NCI-H146 treated with DMSO at 0.1 percent for 48 hours (cell line): ENCODE measurements around the gene MIGA1.
A peak's percentile ranks its signal among the peaks of the same experiment; 100 is the strongest.
"Not testable (repeated sequence)": the region's sequence is repeated elsewhere in the genome, so short reads cannot be mapped to it uniquely, and the experiment has no call there.

Source experiments
- DNase-seq: peaks from one replicate; lab custom pipeline; 2025; ENCODE audit not compliant: unreplicated experiment; lab: John Stamatoyannopoulos, UW

MIGA1 gene

DNA sequence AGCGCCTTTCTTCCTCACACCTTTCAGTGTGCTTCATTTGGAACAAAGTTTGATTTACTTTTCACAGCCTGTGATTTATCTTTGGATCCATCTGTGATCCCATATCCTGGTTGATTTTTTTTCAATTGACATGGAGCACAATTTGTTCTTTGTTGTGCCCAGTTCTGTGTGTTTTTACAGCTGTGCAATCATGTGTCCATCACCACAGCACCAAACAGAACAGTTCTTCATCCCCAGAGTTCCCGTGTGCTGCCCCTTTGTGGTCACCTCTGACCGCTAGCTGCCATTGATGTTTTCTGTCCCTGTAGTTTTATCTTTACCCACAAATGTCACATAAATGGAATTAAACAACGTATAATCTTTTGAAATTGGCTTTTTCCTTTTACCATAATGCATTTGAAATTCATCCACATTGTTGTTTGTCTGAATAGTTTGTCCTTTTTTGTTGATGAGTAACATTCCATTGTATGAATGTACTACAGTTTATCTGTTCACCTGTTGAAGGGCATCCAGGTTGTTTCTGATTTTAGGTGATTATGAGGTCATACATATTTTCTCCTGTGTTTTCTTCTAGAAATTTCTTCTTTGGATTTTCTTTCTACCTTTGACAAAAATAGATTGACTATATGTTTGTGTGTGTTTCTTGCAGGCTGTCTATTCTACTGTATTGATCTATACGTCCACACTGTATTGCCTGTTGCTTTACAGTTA, 17.4 kb downstream of the MIGA1 start:
- DNase-seq: no peak

DNA sequence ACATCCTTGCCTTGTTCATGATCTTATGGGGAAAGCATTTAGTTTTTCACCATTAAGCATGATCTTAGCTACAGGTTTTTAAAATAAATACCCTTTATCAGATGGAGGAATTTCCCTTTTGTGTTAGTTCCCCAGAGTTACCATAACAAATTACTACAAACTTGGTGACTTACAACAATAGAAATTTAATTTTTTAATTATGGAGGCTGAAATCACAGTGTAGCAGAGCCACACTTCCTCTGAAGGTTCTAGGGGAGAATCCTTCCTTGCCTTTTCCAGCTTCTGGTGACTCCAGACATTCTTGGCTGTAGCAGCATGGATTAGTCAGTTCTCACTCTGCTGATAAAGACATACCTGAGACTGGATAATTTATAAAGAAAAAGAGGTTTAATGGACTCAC, 18.5 kb downstream of the MIGA1 start:
- DNase-seq: no peak

DNA sequence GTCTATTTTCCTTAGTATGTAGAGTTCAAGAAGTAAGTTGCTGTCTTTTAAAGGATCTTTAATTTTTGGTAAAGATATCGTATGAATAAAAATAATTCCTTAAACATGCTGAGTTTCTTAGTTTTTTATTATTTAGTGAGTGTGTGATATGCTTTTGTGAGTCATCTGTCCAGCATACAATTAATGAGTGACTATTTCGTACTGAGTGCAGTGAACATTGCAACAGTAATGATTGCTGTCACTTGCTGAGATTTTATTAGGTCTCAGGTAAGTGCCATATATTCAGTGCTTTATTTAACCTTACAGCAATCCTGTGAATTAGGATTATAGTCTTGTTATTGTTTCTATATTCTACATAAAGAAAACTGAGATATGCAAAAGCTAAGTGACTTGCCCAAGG, 22.6 kb downstream of the MIGA1 start:
- no peak for DNase-seq

DNA sequence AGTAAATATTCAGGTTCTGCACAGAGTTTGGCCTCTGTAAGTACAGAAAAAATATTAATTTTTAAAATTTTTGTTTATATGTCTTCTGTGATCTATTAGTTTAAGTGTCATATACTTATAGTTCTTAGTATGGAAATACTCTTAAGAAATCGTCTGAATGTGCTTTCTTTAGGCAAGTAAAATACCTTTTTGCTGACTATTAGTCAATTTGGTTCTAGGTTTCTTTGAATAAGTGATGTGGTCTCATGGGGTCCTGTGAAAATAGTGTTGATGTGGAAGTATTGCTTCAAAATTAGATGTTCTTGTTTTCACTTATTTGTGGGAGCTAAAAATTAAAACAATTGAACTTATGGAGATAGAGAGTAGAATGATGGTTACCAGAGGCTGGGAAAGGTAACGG, 23.9 kb downstream of the MIGA1 start:
- DNase-seq: no peak

DNA sequence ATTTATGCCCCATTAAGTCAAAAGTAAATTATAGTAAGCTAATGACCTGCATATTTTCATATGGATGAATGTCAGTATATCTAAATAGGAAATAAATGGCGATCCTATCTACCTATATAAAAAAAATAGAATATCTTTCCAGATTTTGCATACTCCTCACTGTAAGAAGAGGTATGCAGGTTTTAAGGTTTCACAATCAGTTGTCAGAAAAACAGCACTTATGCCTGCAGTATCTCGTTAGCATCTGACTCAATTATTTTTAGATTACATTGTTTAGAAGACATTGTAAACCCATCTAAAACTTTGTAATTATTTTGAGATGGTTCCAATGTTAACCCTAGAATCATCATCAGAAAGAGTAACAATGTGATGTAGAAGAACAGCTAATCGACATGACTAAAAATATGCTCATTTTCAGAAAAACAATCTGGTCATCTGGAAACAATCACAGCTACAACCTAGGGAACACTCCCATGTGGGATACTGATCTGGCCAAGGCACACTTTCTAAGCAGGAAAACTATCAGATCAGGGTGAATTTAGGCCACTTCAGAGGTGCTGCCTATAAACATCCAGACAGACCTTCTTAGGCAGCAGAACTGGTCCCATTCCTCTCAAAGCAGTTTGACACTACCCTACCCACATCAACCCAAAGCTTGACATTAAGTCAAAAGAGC, 30.5 kb downstream of the MIGA1 start:
- DNase-seq: not testable (repeated sequence)

DNA sequence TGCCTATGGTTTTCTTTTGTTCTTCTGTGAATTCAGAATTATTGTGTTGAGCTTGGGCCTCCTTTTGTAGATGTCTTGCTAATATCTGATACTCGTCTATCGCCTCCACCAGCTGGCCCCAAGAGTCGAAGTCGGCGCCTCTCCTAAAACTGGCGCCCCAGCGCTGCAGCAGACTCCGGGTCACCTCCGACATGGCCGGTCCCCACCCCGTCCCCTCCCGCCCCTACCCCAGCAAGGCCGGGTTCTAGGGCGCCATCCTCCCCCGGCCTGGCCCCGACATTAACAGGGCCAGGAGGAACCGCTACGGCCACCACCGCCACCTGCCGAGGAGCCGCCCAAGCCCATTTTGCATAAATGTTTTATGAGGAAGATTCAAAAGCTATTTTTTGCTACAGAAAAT, 32.1 kb downstream of the MIGA1 start:
- DNase-seq: not testable (repeated sequence)

DNA sequence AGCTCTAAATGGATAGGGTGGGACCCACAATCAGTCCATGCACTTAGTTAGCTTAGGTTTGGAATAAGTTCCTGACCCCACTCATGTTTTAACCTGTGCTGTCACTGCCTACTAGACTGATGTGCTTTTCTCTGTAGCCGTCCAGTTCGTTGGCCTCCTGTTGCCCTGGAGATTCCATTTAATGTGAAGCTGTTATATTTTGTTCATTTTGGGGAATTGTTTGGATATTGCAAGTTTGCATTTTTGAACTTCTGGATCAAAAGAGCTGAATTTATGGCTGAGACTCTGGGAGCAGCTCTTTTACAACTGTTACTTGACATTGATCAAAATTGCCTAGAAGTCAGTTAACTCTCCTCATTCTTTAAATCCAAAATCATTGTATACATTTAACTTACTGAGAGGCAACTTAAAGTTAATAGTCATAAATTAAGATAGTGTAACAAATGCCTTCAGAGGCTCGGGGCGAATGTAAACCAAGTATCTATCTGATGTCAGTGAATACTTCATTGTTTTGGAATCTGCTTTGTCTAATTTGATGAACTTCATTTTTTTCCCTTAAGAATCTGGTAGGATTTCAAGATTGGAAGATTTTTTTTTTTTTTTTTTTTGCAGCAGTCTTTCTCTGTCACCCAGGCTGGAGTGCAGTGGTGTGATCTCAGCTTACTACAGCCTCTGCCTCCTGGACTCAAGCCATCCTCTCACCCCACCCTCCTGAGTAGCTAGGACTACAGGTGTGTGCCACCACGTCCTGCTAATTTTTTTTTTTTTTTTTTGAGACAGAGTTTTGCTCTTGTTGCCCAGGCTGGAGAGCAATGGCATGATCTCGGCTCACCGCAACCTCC, 38.1 kb downstream of the MIGA1 start:
- DNase-seq: no peak

DNA sequence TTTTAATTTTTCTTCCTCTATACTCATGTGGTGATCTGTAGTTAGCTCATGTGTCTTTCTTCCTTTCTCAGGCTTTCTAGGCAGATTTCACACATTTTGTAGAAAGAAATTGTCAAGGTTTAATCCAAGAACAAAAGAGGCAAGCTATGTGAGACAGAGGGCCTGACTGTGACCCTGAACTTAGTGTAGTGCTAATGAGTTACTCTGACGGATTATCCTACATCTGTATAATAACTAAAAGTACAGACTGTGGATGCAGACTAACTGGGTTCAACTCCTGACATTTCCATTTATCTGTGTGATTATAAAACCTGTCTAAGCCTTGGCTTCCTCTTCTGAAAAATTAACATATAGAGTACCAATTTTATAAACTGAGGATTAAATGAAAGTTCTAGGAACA, 40.7 kb downstream of the MIGA1 start:
- no peak for DNase-seq

DNA sequence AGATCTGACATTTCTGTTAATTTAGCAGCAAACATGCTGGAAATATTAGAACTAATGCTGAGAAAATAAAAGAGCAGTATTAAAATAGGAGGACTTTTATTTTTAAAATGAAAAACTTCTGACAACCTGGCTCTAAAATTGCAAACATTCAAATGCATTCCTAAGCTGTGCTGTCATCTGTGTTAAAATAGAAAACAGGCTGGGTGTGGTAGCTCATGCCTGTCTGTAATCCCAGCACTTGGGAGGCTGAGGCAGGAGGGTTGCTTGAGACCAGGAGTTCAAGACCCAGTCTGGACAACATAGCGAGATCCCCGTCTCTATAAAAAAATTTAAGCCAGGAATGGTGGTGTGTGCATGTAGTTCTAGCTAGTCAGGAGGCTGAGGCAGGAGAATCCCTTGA, 44.6 kb downstream of the MIGA1 start:
- DNase-seq: no peak

DNA sequence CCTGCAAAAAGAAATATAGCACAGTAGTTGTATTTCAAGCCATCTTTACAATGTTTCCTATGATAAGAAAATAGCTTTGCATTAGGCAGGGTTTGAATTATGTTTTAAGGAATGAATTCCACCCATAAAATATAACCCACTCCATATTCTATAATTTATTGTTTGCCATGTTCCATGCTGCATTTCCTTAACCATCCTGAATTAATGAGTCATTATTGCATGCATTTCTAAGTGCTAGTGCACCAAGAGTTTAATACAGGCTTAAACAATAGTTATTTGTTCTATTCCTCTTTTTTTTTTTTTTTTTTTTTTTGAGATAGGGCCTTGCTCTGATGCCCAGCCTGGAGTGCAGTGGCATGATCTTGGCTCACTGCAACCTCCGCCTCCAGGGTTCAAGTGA, 45.2 kb downstream of the MIGA1 start:
- no peak for DNase-seq

DNA sequence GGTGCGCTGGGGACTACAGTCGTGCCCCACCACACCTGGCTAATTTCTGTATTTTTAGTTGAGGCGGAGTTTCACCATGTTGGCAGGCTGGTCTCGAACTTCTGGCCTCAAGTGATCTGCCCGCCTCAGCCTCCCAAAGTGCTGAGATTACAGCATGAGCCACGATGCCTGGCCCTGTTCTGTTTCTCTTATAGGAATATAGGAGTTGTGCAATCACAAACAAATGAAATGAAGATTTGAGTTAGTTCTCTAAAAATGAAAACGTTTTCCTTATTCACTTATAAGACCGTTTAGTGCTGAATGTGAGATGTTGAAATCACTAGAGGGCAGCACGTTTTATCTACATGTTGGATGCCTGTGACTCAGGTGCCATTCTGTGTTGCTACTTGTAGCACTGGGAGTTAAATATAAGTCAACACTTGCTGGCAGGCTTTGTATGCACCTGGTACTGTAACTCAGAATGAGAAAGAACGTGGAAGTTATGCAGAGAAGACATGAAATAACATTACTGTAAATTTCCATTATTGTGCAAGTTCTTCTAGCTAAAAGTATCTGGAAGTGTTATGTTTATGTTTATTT, 45.8 kb downstream of the MIGA1 start:
- DNase-seq: peak; percentile 2

DNA sequence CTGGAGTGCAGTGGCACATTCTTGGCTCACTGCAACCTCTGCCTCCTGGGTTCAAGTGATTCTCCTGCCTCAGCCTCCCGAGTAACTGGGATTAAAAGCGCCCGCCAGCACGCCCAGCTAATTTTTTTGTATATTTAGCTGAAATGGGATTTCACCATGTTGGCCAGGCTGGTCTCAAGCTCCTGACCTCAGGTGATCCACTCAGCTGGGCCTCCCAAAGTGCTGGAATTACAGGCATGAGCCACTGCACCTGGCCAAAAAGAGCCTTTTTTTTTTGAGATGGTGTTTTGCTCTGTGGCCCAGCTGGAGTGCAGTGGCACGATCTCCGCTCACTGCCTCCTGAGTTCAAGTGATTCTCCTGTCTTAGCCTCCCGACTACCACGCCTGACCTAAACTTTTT, 47.4 kb downstream of the MIGA1 start:
- not testable (repeated sequence) for DNase-seq

DNA sequence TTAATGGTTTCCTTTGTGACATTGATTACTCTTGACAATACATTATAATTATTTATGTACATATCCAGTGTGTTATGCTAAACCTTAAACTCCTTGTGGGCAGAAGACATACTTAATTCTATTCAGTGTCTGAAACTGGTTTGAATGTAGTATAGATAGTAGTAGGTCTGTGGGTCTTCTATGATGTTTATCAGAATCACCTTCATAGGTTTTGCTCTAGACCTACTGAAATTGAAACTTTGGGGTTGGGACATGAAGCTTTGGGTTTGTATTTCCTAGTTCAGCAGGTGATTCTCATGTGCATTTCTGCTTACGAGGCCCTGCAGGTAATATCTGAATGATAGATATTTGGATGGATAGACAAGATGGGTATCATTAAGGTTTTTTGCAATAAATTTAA, 48.6 kb downstream of the MIGA1 start:
- no peak for DNase-seq

DNA sequence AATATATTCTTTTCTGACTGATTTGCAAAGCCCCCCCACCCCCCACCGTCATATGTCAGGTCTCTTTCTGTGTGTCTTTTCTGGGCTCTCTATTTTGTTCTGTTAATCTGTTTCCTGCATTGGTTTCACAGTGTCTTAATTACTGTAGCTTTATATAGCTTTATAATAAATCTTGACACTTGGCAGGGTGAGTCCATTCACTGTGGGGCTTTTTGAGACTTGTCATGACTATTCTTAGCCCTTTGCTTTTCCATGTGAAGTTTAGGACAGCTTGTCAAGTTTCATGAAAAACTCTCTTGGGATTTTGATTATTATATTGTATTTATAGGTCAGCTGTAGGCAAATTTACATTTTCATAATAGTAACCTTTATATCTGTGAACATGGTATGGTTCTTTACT, 50.4 kb downstream of the MIGA1 start:
- no peak for DNase-seq

DNA sequence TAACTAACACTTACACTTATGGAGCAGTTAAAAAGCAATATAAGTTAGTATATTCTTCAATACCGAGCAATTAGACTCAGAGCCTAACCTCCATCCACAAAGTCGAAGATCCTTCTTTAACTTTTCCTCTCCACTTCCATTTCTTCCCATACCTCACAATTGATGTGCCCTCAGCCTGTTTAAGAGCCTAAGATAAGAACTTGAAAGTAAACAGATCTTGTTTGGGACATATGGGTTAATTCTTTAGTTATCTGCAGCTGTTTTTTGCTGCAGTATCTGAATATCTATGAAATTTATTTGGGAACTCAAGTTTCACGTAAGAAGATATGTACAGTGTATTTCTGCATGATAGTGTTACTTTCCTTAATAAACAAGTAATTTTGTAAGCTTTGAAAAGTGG, 51.5 kb downstream of the MIGA1 start:
- DNase-seq: no peak

DNA sequence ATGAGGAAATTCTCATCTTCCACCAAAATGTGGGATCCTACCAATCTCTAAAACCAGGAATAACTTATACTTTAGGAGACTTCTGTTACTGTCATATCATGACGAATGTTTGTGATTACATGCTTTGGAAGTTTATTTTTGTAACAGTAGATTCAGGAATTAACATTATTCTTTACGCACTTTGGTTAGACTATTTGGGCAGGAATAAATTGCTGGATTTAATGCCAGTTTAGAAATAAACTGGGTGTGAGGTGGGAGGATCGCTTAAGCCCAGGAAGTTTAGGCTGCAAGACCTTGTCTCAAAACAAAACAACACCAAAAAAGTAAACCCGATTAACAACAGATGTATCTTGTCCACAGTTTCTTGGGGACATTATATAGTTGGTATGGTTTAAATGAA, 52.1 kb downstream of the MIGA1 start:
- DNase-seq: no peak

DNA sequence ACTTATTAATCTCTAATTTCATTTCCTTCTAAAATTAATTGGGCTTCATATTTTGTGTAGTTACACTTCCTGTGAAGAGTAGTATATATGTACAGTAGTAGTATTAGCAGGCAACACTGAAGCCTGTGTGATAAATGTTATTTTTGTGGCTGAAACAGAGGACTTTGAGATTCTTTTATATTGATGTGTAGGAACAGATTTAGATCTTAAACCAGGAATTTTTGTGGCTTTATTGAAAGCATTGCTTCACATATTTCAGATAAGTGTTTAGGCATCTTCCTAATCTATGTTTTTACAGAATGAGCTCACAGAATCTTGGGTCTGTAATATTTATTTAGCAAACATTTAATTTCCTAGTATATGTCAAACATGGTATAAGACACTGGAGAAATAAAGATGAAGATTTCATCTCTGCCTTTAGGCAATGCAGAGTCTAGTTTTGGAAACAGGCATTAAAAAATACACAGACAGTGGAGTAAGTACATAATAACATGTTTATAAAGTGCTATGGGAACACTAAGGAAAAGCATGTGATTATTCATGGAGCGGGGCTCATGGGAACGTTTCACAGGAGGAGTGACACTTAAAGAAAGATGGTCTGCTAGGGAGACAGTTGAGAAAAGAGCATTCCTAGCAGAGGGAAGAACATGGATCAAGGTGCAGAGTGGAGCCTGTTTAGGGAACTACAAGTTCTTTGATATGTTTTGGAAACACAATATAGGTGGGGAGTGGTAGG, 52.7 kb downstream of the MIGA1 start:
- no peak for DNase-seq

DNA sequence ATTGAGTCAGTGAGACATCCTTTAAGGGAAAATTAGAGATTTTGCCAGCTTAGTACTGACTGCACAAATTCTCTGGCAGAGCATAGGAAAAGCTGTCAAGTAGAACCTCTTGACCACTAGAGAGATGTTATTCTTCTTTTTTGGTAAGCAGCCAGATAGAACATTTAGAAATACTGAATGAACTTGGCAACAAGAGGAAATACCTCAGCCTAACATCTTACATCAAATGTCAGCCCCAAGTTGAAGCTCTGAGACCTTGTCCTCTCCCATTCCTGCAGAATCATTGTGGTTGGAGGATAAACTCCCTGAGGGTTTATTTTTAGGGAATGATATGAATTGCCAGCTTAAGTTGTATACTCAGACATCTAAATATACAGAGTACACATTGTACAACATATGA, 53.5 kb downstream of the MIGA1 start:
- no peak for DNase-seq

DNA sequence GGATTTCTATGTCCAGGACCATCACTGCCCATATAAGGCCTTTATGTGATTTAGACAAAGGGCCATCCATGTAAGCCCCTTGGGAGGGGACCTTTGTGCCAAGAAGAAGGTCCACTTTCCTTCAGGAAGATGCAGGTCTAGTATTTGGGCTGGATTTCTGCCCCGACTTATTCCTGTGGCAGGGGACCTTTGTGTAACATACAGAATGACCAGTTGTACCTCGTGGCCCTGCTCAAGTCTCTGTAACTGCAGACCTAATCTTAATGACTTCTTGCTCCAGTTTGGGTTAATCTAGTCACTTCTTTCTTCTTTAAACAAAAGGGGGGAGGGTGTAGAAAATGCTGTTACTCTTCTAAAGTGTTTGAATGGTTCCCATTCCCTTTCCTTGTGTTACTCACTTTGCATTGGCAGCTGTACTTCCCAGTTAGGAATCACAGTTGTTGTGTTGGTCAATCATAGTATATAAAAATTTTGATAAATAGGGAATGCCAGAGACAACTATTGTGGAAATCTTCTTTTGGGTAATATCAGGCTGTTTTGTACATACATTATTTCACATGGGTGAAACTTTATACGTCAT, 54.2 kb downstream of the MIGA1 start:
- DNase-seq: no peak

DNA sequence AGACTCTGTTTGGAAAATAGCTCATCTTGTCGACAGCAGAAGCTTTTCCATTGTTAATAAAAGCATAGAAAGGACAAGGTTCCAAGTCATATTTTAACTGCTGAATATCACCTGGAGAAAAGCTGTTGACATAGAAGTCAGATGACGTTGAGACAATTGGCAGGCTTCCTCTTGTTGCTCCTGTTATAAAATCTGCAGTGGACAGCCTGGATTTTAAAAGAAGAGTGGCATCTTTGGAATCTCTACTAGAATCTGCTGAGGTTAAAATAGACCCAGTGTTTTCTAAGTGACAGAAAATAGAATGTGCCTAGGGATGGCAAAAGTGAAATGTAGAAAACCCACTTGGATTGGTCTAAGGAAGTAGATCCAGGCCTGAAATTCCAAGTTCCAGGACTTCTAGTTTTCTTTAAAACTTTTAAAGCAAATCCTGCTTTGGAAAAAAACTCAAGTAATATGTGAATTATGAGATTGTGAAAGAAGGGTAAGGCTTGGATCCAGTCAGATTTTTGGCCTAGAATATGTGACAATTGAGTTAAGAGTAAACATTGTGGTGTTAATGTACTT, 55.4 kb downstream of the MIGA1 start:
- no peak for DNase-seq
